ENCODE results near the gene ART5. TPM values are rescaled to one million over a fixed set of nuclear protein-coding genes. Genes with fewer than 3 reads are reported as not detected.

Gene ART5
- total and polyA plus RNA-seq, 2 of the 4 experiments (the other 2 are of a cell fraction) = not detected

GRCh38 chr11:3662856-3663255 lies 21.1 kb upstream of the ART5 start:
- no peak for ATAC-seq (ENCODE audit: low read depth)
- H3K79me1 ChIP-seq (ENCODE audit: low read depth in 1 of 2, low read length in 2 of 2) = no peaks in the 10 kb centered on the region
- no TSS peak for BruUV-seq (replicated peaks)

More at GRCh38 chr11:3662856-3663255, 21.1 kb upstream of the ART5 start:
- no peak overlapping the region for H2AK5ac ChIP-seq (ENCODE audit: low read depth, low read length)
- DNase-seq = no peak
- in situ Hi-C loops (cut with MboI; ENCODE audit: low sequenced_read_pairs) = no loop called here
- H4K91ac ChIP-seq (ENCODE audit: insufficient read depth, low read depth, low read length) = no peak overlapping the region
- no peak overlapping the region for H2AK9ac ChIP-seq (replicated peaks; ENCODE audit: low read depth, low read length, poor library complexity)
- no peak overlapping the region for H4K5ac ChIP-seq (ENCODE audit: low read depth, low read length)
- no peak overlapping the region for H3K4ac ChIP-seq (ENCODE audit: low read depth, low read length)
- no peak overlapping the region for H3K27ac ChIP-seq (ENCODE audit: insufficient read depth, low read length)
- H3K56ac ChIP-seq (ENCODE audit: extremely low read depth, insufficient read depth, low read length) = no peak overlapping the region
- H2BK20ac ChIP-seq (ENCODE audit: low read depth, low read length) = no peak overlapping the region
- no peak overlapping the region for H3K4me3 ChIP-seq (ENCODE audit: insufficient read depth, low read depth, low read length)
- H3K18ac ChIP-seq (ENCODE audit: low read depth, low read length) = no peak overlapping the region
- no peaks in the 10 kb centered on the region for H3K4me1 ChIP-seq (ENCODE audit: control insufficient read depth, insufficient read depth, low read length)
- no peak overlapping the region for H2BK15ac ChIP-seq (ENCODE audit: low read depth, low read length)
- no peak overlapping the region for H2BK5ac ChIP-seq (ENCODE audit: low read depth, low read length, poor library complexity, severe bottlenecking)
- peaks cover 17% of the 10 kb centered on the region for H3K36me3 ChIP-seq (ENCODE audit: control insufficient read depth, insufficient read depth, low read length)
- H4K8ac ChIP-seq (ENCODE audit: low read depth in 2 of 2, low read length in 2 of 2) = no peak overlapping the region
- peaks cover 6% of the 10 kb centered on the region; the same call in 1 of the 2 replicates for H3K27me3 ChIP-seq (ENCODE audit: control insufficient read depth, insufficient read depth, low read length)
- no peaks in the 10 kb centered on the region for H3K9me1 ChIP-seq (ENCODE audit: insufficient read depth, low read length)
- dilution Hi-C loops (cut with HindIII; ENCODE audit: low sequenced_read_pairs, unreplicated experiment) = no loop called here
- H4K20me1 ChIP-seq (ENCODE audit: insufficient read depth, low read length) = no peaks in the 10 kb centered on the region
- ChIA-PET POLR2A (ENCODE audit: unreplicated experiment) (no interaction called here), CTCF (no interaction called here)
- no peak overlapping the region for H3K14ac ChIP-seq (replicated peaks; ENCODE audit: low read depth, low read length)
- intact Hi-C loops (cut with micrococcal nuclease) = no loop called here
- no peak overlapping the region for H2AFZ ChIP-seq (replicated peaks; ENCODE audit: low read length, poor library complexity)
- H3K4me2 ChIP-seq (ENCODE audit: low read depth, low read length) = no peak overlapping the region
- H2BK120ac ChIP-seq (ENCODE audit: low read depth, low read length) = no peak overlapping the region
- no peak overlapping the region for H3K9ac ChIP-seq (ENCODE audit: low read depth, low read length)
- no peak for TF ChIP-seq FOS (IDR thresholded peaks at IDR 0.05; ENCODE audit: low read depth, low read length)
- TF ChIP-seq RCOR1 (IDR thresholded peaks at IDR 0.05; ENCODE audit: insufficient replicate concordance, low read length) = no peak
- no peak for TF ChIP-seq MAZ (IDR thresholded peaks at IDR 0.05; ENCODE audit: borderline replicate concordance, low read depth, low read length)
- no peak overlapping the region for H3K23ac ChIP-seq (ENCODE audit: low read depth, low read length)
- no peaks in the 10 kb centered on the region for H3K9me3 ChIP-seq (ENCODE audit: control insufficient read depth, insufficient read depth, low read length)
